CD14-positive monocyte (primary cell): ENCODE data around the gene CCDC69. TPM values are rescaled to one million over a fixed set of nuclear protein-coding genes. Genes with fewer than 3 reads are reported as not detected.

Experiments used
- DNase-seq, 3 donors: peaks; one replicate each; pipeline ENCODE4 v3.0.0-alpha.2; 2011 to 2022
- H2AFZ ChIP-seq: 2 replicates; pipeline ENCODE4 v1.6.0; 2012; ENCODE audit warnings: mild to moderate bottlenecking, low read depth, low read length, inconsistent platforms; ENCODE audit not compliant: insufficient read depth, poor library complexity, severe bottlenecking
- H3K27ac ChIP-seq, 2 donors: 1 replicate in 1 of 2; 2 replicates in 1 of 2; pipeline ENCODE4 v1.5.1; 2012 to 2013; ENCODE audit warnings: low read length in 2 of 2, control low read depth in 1 of 2, inconsistent platforms in 1 of 2, low read depth in 1 of 2, mild to moderate bottlenecking in 1 of 2
- H3K27me3 ChIP-seq, 2 donors: one replicate each; pipeline versions ENCODE4 v1.6.0 to v1.6.1; 2011 to 2013; ENCODE audit warnings: low read length in 2 of 2; ENCODE audit not compliant: control insufficient read depth in 2 of 2, insufficient read depth in 2 of 2
- H3K36me3 ChIP-seq, 2 donors: replicated peaks in 1 of 2; 1 replicate in 1 of 2; 2 replicates in 1 of 2; pipeline versions ENCODE4 v1.5.1 to v1.6.1; 2012 to 2013; ENCODE audit warnings: low read length in 2 of 2, control low read depth in 1 of 2, inconsistent platforms in 1 of 2, mild to moderate bottlenecking in 1 of 2; ENCODE audit not compliant: insufficient read depth in 2 of 2, control insufficient read depth in 1 of 2
- H3K4me1 ChIP-seq, 2 donors: 1 replicate in 1 of 2; 2 replicates in 1 of 2; pipeline versions ENCODE4 v1.5.1 to v1.6.1; 2012 to 2013; ENCODE audit warnings: low read length in 2 of 2, control low read depth in 1 of 2, inconsistent platforms in 1 of 2, mild to moderate bottlenecking in 1 of 2, moderate library complexity in 1 of 2; ENCODE audit not compliant: insufficient read depth in 2 of 2, control insufficient read depth in 1 of 2
- H3K4me2 ChIP-seq: replicated peaks from 2 replicates; pipeline ENCODE3; 2012; ENCODE audit warnings: low read length, moderate library complexity, mild to moderate bottlenecking; ENCODE audit not compliant: poor library complexity, severe bottlenecking; ENCODE audit errors: extremely low read depth
- H3K4me3 ChIP-seq, 3 experiments: fragments of 200-600 bp in 1 of 3; sonication (generic) in 1 of 3; replicated peaks in 1 of 3; 1 replicate in 2 of 3; 2 replicates in 1 of 3; pipeline ENCODE4 v1.5.1; 2011 to 2013; ENCODE audit warnings: low read length in 3 of 3, mild to moderate bottlenecking in 3 of 3, control low read depth in 2 of 3, low read depth in 2 of 3, inconsistent platforms in 1 of 3, moderate library complexity in 1 of 3
- H3K79me2 ChIP-seq: 2 replicates; pipeline ENCODE4 v1.6.0; 2012; ENCODE audit warnings: mild to moderate bottlenecking, control low read depth, inconsistent platforms, low read length, moderate library complexity; ENCODE audit not compliant: insufficient read depth
- H3K9ac ChIP-seq: 2 replicates; pipeline ENCODE4 v1.6.0; 2017; ENCODE audit warnings: low read length, mild to moderate bottlenecking; ENCODE audit not compliant: insufficient read depth, poor library complexity, severe bottlenecking
- H3K9me3 ChIP-seq, 2 donors: replicated peaks in 1 of 2; 1 replicate in 1 of 2; 2 replicates in 1 of 2; pipeline versions ENCODE4 v1.5.1 to v1.6.1; 2012 to 2013; ENCODE audit warnings: low read length in 2 of 2, control low read depth in 1 of 2; ENCODE audit not compliant: control insufficient read depth in 1 of 2, insufficient read depth in 1 of 2
- H4K20me1 ChIP-seq: 2 replicates; pipeline ENCODE4 v1.6.0; 2012; ENCODE audit warnings: mild to moderate bottlenecking, low read length, control low read depth, moderate library complexity; ENCODE audit not compliant: insufficient read depth
- H3K27ac Mint-ChIP-seq, 7 donors: one replicate each; pipeline ENCODE4 v1.8.0; 2020; ENCODE audit warnings: mild to moderate bottlenecking in 7 of 7, mixed read lengths in 7 of 7, moderate library complexity in 6 of 7, inconsistent platforms in 2 of 7
- H3K27me3 Mint-ChIP-seq, 3 donors: one replicate each; pipeline ENCODE4 v1.8.0; 2021 to 2022; ENCODE audit warnings: low read depth in 3 of 3, mild to moderate bottlenecking in 3 of 3, mixed read lengths in 3 of 3, moderate library complexity in 3 of 3, inconsistent platforms in 1 of 3
- H3K36me3 Mint-ChIP-seq, 2 donors: one replicate each; pipeline ENCODE4 v1.8.0; 2020; ENCODE audit warnings: mixed read lengths in 2 of 2, inconsistent platforms in 1 of 2, mild to moderate bottlenecking in 1 of 2
- H3K4me1 Mint-ChIP-seq: one replicate; pipeline ENCODE4 v1.8.0; 2020; ENCODE audit warnings: mild to moderate bottlenecking, mixed read lengths
- H3K4me3 Mint-ChIP-seq, 2 donors: one replicate each; pipeline ENCODE4 v1.8.0; 2020; ENCODE audit warnings: mild to moderate bottlenecking in 2 of 2, mixed read lengths in 2 of 2, moderate library complexity in 1 of 2
- H3K9me3 Mint-ChIP-seq, 7 donors: one replicate each; pipeline ENCODE4 v1.8.0; 2020 to 2022; ENCODE audit warnings: mixed read lengths in 7 of 7, mild to moderate bottlenecking in 6 of 7, moderate library complexity in 6 of 7, inconsistent platforms in 2 of 7
- WGBS: methylation state at CpG from one replicate; pipeline ENCODE4 v1.1.5; 2013; ENCODE audit warnings: missing lambda C conversion rate; ENCODE audit not compliant: insufficient coverage; 5-methylcytosine and 5-hydroxymethylcytosine counted together
- intact Hi-C, 2 donors: fragments of 100-400 bp; cut with micrococcal nuclease; formaldehyde crosslinking; loops; one replicate each; pipeline versions ENCODE4 v1.15.0 to v1.15.1; 2023
- polyA plus RNA-seq, 3 donors: library from polyadenylated mRNA; depleted of rRNA in 1 of 3; unstranded in 2 of 3; stranded (reverse) in 1 of 3; fragments of 300-500 nt in 2 of 3; fragments of >200 nt in 1 of 3; fragmentation: Illumina TruSeq in 2 of 3; gene quantifications; 1 replicate in 2 of 3; 2 replicates in 1 of 3; pipeline ENCODE4 v1.2.3, GENCODE V29; 2012 to 2021
- TF ChIP-seq, protein P1 (sequence below): fragments of 200-600 bp; IDR thresholded peaks from one replicate; pipeline ENCODE4 v1.8.0; 2022; ENCODE audit warnings: antibody characterized with exemption, mild to moderate bottlenecking

The CCDC69 gene
- polyA plus RNA-seq, 3 donors, result 68.4 to 176 (median 84.1) TPM

DNA sequence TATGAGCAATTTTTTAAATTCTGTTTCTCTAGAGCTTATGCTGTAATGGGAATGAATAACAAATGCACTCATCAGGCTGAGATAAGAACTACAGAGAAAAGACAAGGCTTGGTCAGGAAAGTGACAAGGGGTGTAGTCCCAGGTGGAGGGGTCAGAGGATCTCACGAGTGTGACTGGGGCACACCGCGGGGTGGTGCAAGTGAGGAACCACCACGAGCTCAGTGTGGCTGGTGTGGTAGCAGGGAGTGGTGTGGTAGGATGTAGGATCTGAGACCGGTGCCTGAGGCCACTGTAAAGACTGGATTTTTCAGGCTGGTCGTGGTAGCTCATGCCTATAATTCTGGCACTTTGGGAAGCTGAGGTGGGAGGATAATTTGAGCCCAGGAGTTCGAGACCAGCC lies 75.3 kb downstream of the CCDC69 start:
- no peak overlapping the region for H2AFZ ChIP-seq
- no peaks in the 10 kb centered on the region for H3K27me3 ChIP-seq
- H4K20me1 ChIP-seq, result peaks cover 57% of the 10 kb centered on the region
- H3K4me1 ChIP-seq, result peaks cover 65 to 72% of the 10 kb centered on the region in 2 donors
- no peaks in the 10 kb centered on the region for H3K9me3 Mint-ChIP-seq
- H3K36me3 Mint-ChIP-seq, result peaks cover 46 to 54% of the 10 kb centered on the region in 2 donors
- H3K4me3 Mint-ChIP-seq, result no peak overlapping the region
- peaks cover 96% of the 10 kb centered on the region for H3K4me1 Mint-ChIP-seq
- H3K9ac ChIP-seq, result no peak overlapping the region
- H3K4me3 ChIP-seq, result no peak overlapping the region
- no peaks in the 10 kb centered on the region for H3K27me3 Mint-ChIP-seq
- intact Hi-C loops, result no loop called here
- H3K27ac ChIP-seq, result peak overlapping the region in 1 of 2 donors; percentile 33
- H3K4me2 ChIP-seq, result no peak overlapping the region
- DNase-seq, result no peak
- 10% methylated on average over 5 of the region's 7 CpGs for WGBS
- peak overlapping the region in 5 of 7 donors; percentile 22 to 87 (median 78) for H3K27ac Mint-ChIP-seq
- peaks cover 23 to 43% of the 10 kb centered on the region in 2 donors for H3K36me3 ChIP-seq
- H3K9me3 ChIP-seq, result no peaks in the 10 kb centered on the region
- peaks cover 99% of the 10 kb centered on the region for H3K79me2 ChIP-seq
- TF ChIP-seq, protein P1, sequence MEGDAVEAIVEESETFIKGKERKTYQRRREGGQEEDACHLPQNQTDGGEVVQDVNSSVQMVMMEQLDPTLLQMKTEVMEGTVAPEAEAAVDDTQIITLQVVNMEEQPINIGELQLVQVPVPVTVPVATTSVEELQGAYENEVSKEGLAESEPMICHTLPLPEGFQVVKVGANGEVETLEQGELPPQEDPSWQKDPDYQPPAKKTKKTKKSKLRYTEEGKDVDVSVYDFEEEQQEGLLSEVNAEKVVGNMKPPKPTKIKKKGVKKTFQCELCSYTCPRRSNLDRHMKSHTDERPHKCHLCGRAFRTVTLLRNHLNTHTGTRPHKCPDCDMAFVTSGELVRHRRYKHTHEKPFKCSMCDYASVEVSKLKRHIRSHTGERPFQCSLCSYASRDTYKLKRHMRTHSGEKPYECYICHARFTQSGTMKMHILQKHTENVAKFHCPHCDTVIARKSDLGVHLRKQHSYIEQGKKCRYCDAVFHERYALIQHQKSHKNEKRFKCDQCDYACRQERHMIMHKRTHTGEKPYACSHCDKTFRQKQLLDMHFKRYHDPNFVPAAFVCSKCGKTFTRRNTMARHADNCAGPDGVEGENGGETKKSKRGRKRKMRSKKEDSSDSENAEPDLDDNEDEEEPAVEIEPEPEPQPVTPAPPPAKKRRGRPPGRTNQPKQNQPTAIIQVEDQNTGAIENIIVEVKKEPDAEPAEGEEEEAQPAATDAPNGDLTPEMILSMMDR, result no peak

DNA sequence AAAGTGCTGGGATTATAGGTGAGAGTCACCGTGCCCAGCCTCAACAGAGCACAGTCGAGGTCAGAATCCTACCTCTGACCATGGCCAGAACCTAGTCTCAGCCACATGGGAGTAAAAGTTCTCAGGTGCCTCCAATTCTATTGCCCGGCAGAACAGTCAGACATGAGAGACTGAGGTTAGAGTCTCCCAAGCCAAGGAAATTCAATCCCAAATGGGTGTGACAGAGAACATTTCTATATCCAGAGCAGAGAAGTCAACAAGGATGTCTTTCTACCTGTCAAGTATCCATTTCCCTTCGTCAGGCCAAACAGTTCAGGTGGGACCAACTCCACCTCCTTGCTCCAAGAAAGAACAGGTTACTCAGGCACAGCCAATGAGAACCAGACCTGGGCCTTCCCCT lies 76.9 kb downstream of the CCDC69 start:
- H3K9ac ChIP-seq, result no peak overlapping the region

More for the DNA sequence above, 76.9 kb downstream of the CCDC69 start:
- H3K36me3 ChIP-seq, result peaks cover 37 to 58% of the 10 kb centered on the region in 2 donors
- Mint-ChIP-seq H3K4me3 (no peak overlapping the region), H3K27me3 (no peaks in the 10 kb centered on the region), H3K9me3 (no peaks in the 10 kb centered on the region), H3K4me1 (peaks cover 89% of the 10 kb centered on the region), H3K27ac (peak overlapping the region; percentile 15 to 74 (median 35)), H3K36me3 (peaks cover 48 to 61% of the 10 kb centered on the region in 2 donors)
- peaks cover 53 to 57% of the 10 kb centered on the region in 2 donors for H3K4me1 ChIP-seq
- 95% methylated on average over 3 of the region's 4 CpGs for WGBS
- H3K4me2 ChIP-seq, result no peak overlapping the region
- H2AFZ ChIP-seq, result no peak overlapping the region
- intact Hi-C loops, result no loop called here
- peaks cover 66% of the 10 kb centered on the region for H4K20me1 ChIP-seq
- H3K9me3 ChIP-seq, result no peaks in the 10 kb centered on the region
- DNase-seq, result no peak
- TF ChIP-seq, protein P1, result no peak
- H3K79me2 ChIP-seq, result peaks cover 99% of the 10 kb centered on the region
- H3K27ac ChIP-seq, result peak overlapping the region; percentile 5 to 63
- no peak overlapping the region for H3K4me3 ChIP-seq
- H3K27me3 ChIP-seq, result no peaks in the 10 kb centered on the region
